ENCODE measurements around the gene SFPQ. TPM values are rescaled to one million over a fixed set of nuclear protein-coding genes. Genes with fewer than 3 reads are reported as not detected.

The SFPQ gene
- total RNA-seq, 1 experiment from 2014 or later: 573 TPM

DNA sequence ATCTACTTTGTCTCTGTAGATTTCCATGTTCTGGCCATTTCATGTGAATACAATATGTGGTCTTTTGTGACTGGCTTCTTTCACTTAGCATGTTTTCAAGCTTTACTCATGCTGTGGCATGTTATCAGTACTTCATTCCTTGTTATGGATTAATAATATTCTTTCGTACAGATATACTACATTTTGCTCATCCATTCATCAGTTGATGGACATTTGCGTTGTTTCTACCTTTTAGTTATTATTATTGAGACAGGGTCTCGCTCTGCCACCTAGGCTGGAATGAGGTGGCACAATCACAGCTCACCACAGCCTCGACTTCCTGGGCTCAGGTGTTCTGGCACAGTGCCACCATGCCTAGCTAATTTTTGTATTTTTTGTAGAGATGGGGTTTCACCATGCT, 21.4 kb downstream of the SFPQ start:
- H2BK20ac ChIP-seq (ENCODE audit: low read depth, low read length, poor library complexity, severe bottlenecking): no peak overlapping the region
- H3K27me3 Mint-ChIP-seq (ENCODE audit: low read depth): 0 out of 2 replicates have a peak, but pooled peaks cover 1% of the 10 kb centered on the region
- no peak overlapping the region for H3K9ac ChIP-seq (ENCODE audit: extremely low read depth, insufficient read length, low read length)
- no peak overlapping the region for H3K18ac ChIP-seq (ENCODE audit: insufficient read length, low read depth, low read length)
- H3K23ac ChIP-seq (ENCODE audit: insufficient read length, low read depth, low read length): no peak overlapping the region
- H3K56ac ChIP-seq (ENCODE audit: insufficient read length, low read depth, low read length): no peak overlapping the region
- H2AK5ac ChIP-seq (ENCODE audit: insufficient read length, low read length): no peak overlapping the region
- no peaks in the 10 kb centered on the region for H3K79me1 ChIP-seq (ENCODE audit: insufficient read depth, low read depth, low read length, poor library complexity, severe bottlenecking)
- peaks cover 0 to 5% of the 10 kb centered on the region in 2 experiments; a peak in 1 of 4 replicates for H3K4me1 Mint-ChIP-seq
- H2BK5ac ChIP-seq (ENCODE audit: insufficient read length, low read length): no peak overlapping the region
- no peak for TF ChIP-seq CTCF (conservative IDR thresholded peaks at IDR 0.05)
- no peaks in the 10 kb centered on the region for H3K79me2 ChIP-seq (ENCODE audit: insufficient read depth, low read length)
- no peak overlapping the region for H3K4me3 Mint-ChIP-seq
- no peak overlapping the region for H2BK120ac ChIP-seq (ENCODE audit: low read depth, low read length, poor library complexity, severe bottlenecking)
- H3K27me3 ChIP-seq (ENCODE audit: insufficient read depth, low read length): no peaks in the 10 kb centered on the region
- H2AFZ ChIP-seq (ENCODE audit: low read length): no peak overlapping the region
- peaks cover 8 to 18% (median 14%) of the 10 kb centered on the region in 3 experiments; a peak in 5 of 7 replicates for H3K36me3 Mint-ChIP-seq (ENCODE audit: insufficient read depth in 1 of 3, low read depth in 3 of 3)
- no peak overlapping the region for H4K91ac ChIP-seq (ENCODE audit: insufficient read length, low read depth, low read length)
- H4K20me1 ChIP-seq (ENCODE audit: control insufficient read depth, insufficient read depth, insufficient read length): no peaks in the 10 kb centered on the region
- no peak overlapping the region for H4K5ac ChIP-seq (ENCODE audit: insufficient read length, low read depth, low read length)
- no peak overlapping the region for H4K8ac ChIP-seq (replicated peaks; ENCODE audit: insufficient read length, low read depth, low read length)
- no peaks in the 10 kb centered on the region for H3K23me2 ChIP-seq (ENCODE audit: insufficient read length, low read depth, low read length, poor library complexity, severe bottlenecking)
- no peaks in the 10 kb centered on the region for H3K9me3 Mint-ChIP-seq
- no peak for DNase-seq
- no peak overlapping the region for H3K27ac ChIP-seq (ENCODE audit: insufficient read length, low read depth, low read length)
- no peak overlapping the region for H2BK12ac ChIP-seq (ENCODE audit: insufficient read length, low read depth, low read length)
- H3K14ac ChIP-seq (ENCODE audit: insufficient read depth, low read length): no peak overlapping the region
- H3K9me3 ChIP-seq (ENCODE audit: control insufficient read depth, low read depth, low read length): no peaks in the 10 kb centered on the region
- no CpG with 5 or more reads among the region's 4 CpGs for WGBS (ENCODE audit: extremely low coverage, insufficient read length, low lambda C conversion rate)
- H3K27ac Mint-ChIP-seq: no peak overlapping the region
- no peak overlapping the region for H2BK15ac ChIP-seq (ENCODE audit: low read depth, low read length)
- no peaks in the 10 kb centered on the region for H3K4me1 ChIP-seq (ENCODE audit: insufficient read depth, low read length)
- no peak overlapping the region for H3K4ac ChIP-seq (ENCODE audit: low read depth, low read length)
- H3K4me2 ChIP-seq (ENCODE audit: insufficient read depth, insufficient read length, low read length): no peak overlapping the region
- no peak overlapping the region for H3T11ph ChIP-seq (ENCODE audit: low read length)

Data from H9 (cell line).